ENCODE results near the gene SNRNP40.
"Not testable (repeated sequence)": the region's sequence is repeated elsewhere in the genome, so short reads cannot be mapped to it uniquely, and the experiment has no call there.

SNRNP40 gene

GRCh38 chr1:31296486-31297276, at the start of gene SNRNP40, which contains the start of gene ZCCHC17:
Gene SNRNP40 (minus strand): TSS chr1:31296788. CDS start chr1:31296751, 37 bp downstream.
Gene ZCCHC17 (plus strand): TSS chr1:31297032. CDS start chr1:31310099, 13,067 bp downstream.
- peak; percentile 99 for DNase-seq

DNA sequence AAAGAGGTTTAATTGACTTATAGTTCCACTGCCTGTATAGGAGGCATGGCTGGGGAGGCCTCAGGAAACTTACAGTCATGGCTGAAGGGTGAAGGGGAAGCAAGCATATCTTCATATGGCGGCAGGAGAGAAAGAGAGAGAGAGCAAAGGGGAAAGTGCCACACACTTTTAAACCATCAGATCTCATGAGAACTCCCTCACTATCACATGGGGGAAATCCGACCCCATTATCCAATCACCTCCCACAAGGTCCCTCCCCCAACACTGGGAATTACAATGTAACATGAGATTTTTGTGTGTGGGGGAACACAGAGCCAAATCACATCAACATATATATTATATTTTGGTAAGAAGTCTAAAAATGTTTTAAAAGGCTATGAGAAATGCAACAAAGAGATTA, 49.0 kb upstream of the SNRNP40 start:
- DNase-seq: no peak

DNA sequence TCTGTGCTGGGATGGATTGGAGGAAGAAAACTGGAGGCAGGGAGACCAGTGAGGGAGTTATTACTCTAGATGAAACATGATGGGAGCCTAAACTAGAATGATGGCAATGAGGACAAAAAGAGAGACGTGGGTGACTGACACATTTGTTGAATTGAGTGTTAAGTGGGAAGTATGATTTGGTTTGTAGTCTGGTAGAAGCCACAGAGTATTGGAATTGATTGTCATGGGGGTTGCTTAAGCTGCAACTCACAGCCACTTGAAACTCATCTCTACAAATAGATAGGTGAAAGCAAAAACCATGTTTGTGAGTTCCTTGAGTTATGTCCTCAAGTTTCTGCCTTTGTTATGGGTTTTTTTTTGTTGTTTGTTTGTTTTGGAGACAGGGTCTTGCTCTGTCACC, 47.9 kb upstream of the SNRNP40 start:
- DNase-seq: no peak

DNA sequence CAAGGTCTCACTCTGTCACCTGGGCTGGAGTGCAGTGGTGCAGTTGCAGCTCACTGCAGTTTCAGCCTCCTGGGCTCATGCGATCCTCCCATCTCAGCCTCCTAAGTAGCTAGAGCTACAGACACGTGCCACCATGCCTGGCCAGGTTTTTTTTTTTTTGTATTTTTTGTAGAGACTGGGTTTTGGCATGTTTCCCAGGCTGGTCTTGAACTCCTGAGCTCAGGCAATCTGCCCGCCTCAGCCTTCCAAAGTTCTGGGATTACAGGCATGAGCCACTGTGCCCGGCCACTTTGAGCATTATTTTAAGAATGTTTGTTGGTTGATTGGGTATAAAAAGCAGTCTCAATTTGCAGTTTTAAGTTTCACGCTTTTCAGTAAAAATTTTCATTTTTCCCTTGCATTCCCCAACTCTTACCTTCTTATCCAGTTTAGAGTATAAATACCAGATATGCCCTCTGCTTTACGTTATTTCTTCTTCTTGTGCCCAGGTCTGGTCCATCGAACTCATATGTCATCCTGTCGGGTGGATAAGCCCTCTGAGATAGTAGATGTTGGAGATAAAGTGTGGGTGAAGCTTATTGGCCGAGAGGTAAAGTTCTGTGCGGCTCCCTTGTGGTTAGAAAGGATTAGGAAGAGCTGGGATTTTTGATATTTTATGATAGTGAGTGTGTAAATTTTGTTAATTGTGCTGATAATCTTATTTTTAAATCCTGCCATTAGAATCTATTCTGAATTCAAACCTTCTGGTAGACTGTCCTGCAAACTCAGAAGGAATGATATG, 40.3 kb upstream of the SNRNP40 start:
- DNase-seq: no peak

GRCh38 chr1:31335007-31335406, 38.4 kb upstream of the SNRNP40 start:
- peak; percentile 38 for DNase-seq

DNA sequence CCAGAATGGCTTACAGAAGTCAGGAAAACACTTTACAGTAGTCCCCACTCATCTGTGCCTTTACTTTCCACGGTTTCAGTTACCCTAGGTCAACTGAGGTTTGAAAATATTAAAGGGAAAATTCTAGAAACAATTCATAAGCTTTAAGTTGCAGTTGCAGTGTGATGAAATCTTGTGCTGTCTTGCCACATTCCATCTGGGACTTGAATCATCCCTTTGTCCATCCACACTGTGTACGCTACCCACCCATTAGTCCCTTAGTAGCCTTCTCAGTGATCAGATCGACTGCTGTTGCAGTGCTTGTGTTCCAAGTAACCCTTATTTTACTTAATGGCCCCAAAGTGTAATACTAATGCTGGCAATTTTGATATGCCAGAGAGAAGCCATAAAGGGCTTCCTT, 30.8 kb upstream of the SNRNP40 start:
- DNase-seq: no peak

- no peak for DNase-seq
Observed at GRCh38 chr1:31326461-31326860, 29.9 kb upstream of the SNRNP40 start.

DNA sequence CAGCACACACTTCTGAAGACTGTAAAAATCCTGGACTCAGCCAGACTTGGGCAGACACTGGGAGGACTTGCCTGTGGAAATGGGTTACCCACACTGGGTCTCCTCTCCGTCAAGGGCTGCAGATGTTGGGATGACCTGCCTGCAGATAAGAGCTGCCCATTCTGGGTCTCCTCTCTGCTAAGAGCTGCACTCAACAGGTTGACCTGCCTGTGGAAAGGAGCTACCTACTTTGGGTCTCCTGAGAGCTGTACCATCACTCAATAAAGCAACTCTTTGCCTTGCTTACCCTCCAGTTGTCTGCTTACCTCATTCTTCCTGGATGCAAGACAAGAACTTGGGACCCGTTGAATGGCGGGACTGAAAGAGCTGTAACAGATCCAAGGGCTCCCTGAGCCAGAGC, 28.4 kb upstream of the SNRNP40 start:
- DNase-seq: no peak

GRCh38 chr1:31324093-31324492, 27.5 kb upstream of the SNRNP40 start:
- no peak for DNase-seq

GRCh38 chr1:31318146-31318545, 21.6 kb upstream of the SNRNP40 start:
- DNase-seq: no peak

- DNase-seq: no peak
Observed at GRCh38 chr1:31315902-31316301, 19.3 kb upstream of the SNRNP40 start.

GRCh38 chr1:31310198-31310597, 13.6 kb upstream of the SNRNP40 start:
- no peak for DNase-seq

GRCh38 chr1:31308036-31308435, 11.4 kb upstream of the SNRNP40 start:
- no peak for DNase-seq

DNA sequence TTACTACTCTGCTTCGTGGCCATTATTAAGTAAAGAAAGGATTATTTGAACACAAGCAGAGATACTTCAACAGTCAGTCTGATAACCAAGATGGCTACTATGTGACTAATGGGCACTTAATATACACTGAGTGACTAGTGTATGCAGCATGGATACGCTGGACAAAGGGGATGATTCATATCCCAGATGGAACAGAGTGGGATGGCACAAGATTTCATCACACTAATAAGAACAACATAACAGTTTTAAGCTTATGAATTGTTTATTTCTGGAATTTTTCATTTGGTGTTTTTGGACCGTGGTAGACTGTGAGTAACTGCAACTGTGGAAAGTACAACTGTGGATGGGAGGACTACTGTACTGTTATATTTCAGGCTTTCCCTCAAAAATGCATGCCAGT, 9.7 kb upstream of the SNRNP40 start:
- no peak for DNase-seq

DNA sequence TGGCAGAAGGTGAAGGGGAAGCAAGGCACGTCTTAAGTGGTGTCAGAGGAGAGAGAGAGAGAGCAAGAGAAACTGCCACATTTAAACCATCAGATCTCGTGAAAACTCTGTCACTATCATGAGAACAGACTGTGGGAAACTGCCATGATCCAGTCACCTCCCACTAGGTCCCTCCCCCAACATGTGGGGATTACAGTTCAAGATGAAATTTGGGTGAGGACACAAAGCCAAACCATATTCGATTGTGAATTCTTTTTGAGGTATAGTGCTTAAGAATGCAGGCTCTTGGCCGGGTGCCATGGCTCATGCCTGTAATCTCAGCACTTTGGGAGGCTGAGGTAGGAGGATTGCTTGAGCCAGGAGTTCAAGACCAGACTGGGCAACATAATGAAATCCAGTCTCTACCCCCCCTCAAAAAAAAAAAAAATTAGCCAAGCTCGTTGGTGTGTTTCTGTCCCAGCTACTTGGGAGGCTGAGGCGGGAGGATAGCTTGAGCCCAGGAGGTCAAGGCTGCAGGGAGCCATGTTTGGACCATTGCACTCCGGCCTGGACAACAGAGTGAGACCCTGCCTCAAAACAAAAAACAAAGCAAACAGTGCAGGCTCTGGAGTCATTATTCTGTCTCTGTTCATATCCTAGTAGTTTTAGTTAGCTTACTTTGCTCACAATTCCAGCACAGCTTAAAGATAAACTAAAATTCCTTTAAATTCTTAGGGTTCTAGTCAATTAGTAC, 6.3 kb upstream of the SNRNP40 start:
- DNase-seq: no peak

GRCh38 chr1:31300193-31300592, 3.6 kb upstream of the SNRNP40 start:
- no peak for DNase-seq

GRCh38 chr1:31299365-31299764, 2.8 kb upstream of the SNRNP40 start:
- no peak for DNase-seq

- peak; percentile 12 for DNase-seq
Observed at GRCh38 chr1:31297277-31298247, 974 bp upstream of the SNRNP40 start.

DNA sequence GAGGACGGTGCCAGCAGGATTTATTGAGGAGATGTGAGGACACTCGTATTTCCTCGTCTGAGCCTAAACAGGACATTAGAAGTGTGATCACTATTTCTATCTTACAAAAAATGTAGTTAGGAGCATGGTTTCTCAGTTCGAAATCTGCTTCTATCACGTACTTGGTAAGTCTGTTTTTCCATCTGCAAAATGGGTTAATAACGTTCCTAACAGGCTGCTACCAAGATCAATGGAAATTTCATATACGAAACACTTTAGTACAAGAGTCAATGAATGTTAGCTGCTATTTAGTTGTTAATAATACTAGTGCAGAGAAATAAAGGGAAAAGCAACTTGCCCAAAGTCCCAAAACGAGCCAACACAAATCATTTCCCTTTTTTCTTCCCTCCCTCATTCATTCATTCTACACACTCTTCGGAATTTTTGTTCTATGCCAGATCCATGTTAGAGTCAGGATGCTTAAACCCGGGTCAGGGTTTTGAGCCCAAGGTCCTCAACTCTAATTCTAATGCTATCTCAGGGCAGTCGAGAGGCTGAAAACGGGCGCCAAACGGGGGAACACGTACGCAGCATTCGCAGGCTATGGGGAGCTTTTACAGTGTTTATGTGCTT, 608 bp downstream of the SNRNP40 start:
- DNase-seq: no peak

- DNase-seq: no peak
Observed at GRCh38 chr1:31289021-31289420, 7.6 kb downstream of the SNRNP40 start.

GRCh38 chr1:31287791-31288190, 8.8 kb downstream of the SNRNP40 start:
- not testable (repeated sequence) for DNase-seq

- DNase-seq: not testable (repeated sequence)
Observed at GRCh38 chr1:31282426-31282825, 14.2 kb downstream of the SNRNP40 start.
